IMR-90 (cell line): ENCODE results near the gene SH2D4B. TPM values are rescaled to one million over a fixed set of nuclear protein-coding genes. Genes with fewer than 3 reads are reported as not detected.

ENCODE experiments used
- ATAC-seq: fragments of 200-7000 bp; cut with Tn5 transposase; 2 replicates; pipeline ENCODE4 v1.9.1; 2020; ENCODE audit warnings: low read depth, mild to moderate bottlenecking, moderate library complexity
- BruUV-seq: library from RNA; stranded (reverse); fragments of 400-500 nt; replicated peaks from 2 replicates; lab custom pipeline; 2021; lab: Mats Ljungman, UMichigan
- CTCF ChIA-PET: fragments of 300-600 bp; formaldehyde crosslinking; extraction: SDS; loops from one replicate; lab custom pipeline; 2021; ENCODE audit warnings: antibody characterized with exemption; lab: Yijun Ruan, JAX
- POLR2A ChIA-PET: fragments of 300-600 bp; sonication (Branson Sonifier 250); formaldehyde crosslinking; loops from one replicate; lab custom pipeline; 2022; ENCODE audit warnings: antibody characterized with exemption; ENCODE audit not compliant: unreplicated experiment; lab: Charles Lee
- DNase-seq: peaks from one replicate; pipeline ENCODE4 v3.0.0; 2013
- H2AFZ ChIP-seq: replicated peaks from 2 replicates; pipeline ENCODE3; 2013; ENCODE audit warnings: low read length, mild to moderate bottlenecking; ENCODE audit not compliant: poor library complexity
- H2AK5ac ChIP-seq: 2 replicates; pipeline ENCODE4 v1.6.1; 2013; ENCODE audit warnings: low read depth, low read length, inconsistent platforms
- H2AK9ac ChIP-seq: replicated peaks from 2 replicates; pipeline ENCODE3; 2013; ENCODE audit warnings: mild to moderate bottlenecking, low read depth, low read length, moderate library complexity; ENCODE audit not compliant: poor library complexity
- H2BK120ac ChIP-seq: 2 replicates; pipeline ENCODE4 v1.6.1; 2013; ENCODE audit warnings: low read depth, low read length, inconsistent platforms
- H2BK15ac ChIP-seq: 3 replicates; pipeline ENCODE4 v1.6.1; 2013; ENCODE audit warnings: low read depth, low read length, inconsistent platforms
- H2BK20ac ChIP-seq: 2 replicates; pipeline ENCODE4 v1.6.1; 2013; ENCODE audit warnings: low read depth, mild to moderate bottlenecking, inconsistent platforms, low read length, moderate library complexity
- H2BK5ac ChIP-seq: 2 replicates; pipeline ENCODE4 v1.6.1; 2013; ENCODE audit warnings: mild to moderate bottlenecking, low read depth, low read length, inconsistent platforms; ENCODE audit not compliant: poor library complexity, severe bottlenecking
- H3K14ac ChIP-seq: replicated peaks from 2 replicates; pipeline ENCODE4 v1.6.1; 2013; ENCODE audit warnings: low read depth, low read length, inconsistent platforms
- H3K18ac ChIP-seq: 2 replicates; pipeline ENCODE4 v1.6.1; 2013; ENCODE audit warnings: low read depth, low read length, control low read depth
- H3K23ac ChIP-seq: 2 replicates; pipeline ENCODE4 v1.6.1; 2013; ENCODE audit warnings: low read depth, low read length, inconsistent platforms
- H3K27ac ChIP-seq: 2 replicates; pipeline ENCODE4 v1.5.1; 2013; ENCODE audit warnings: mild to moderate bottlenecking, control low read depth, low read length; ENCODE audit not compliant: insufficient read depth
- H3K27me3 ChIP-seq: 2 replicates; pipeline ENCODE4 v1.6.1; 2013; ENCODE audit warnings: low read length; ENCODE audit not compliant: control insufficient read depth, insufficient read depth
- H3K36me3 ChIP-seq: 2 replicates; pipeline ENCODE4 v1.6.1; 2013; ENCODE audit warnings: low read length, mixed read lengths; ENCODE audit not compliant: control insufficient read depth, insufficient read depth
- H3K4ac ChIP-seq: 2 replicates; pipeline ENCODE4 v1.6.1; 2013; ENCODE audit warnings: low read depth, low read length, inconsistent platforms
- H3K4me1 ChIP-seq: 2 replicates; pipeline ENCODE4 v1.6.1; 2013; ENCODE audit warnings: low read length, mixed read lengths; ENCODE audit not compliant: control insufficient read depth, insufficient read depth
- H3K4me2 ChIP-seq: 2 replicates; pipeline ENCODE4 v1.6.1; 2013; ENCODE audit warnings: low read depth, mild to moderate bottlenecking, control low read depth, low read length, moderate library complexity
- H3K4me3 ChIP-seq: 2 replicates; pipeline ENCODE4 v1.5.1; 2013; ENCODE audit warnings: low read depth, mild to moderate bottlenecking, control low read depth, low read length, moderate library complexity; ENCODE audit not compliant: insufficient read depth
- H3K56ac ChIP-seq: 2 replicates; pipeline ENCODE4 v1.6.1; 2013; ENCODE audit warnings: low read length, inconsistent platforms; ENCODE audit not compliant: insufficient read depth; ENCODE audit errors: extremely low read depth
- H3K79me1 ChIP-seq, 2 experiments: 2 replicates each; pipeline ENCODE4 v1.6.1; 2013; ENCODE audit warnings: low read length in 2 of 2, inconsistent platforms in 1 of 2, low read depth in 1 of 2
- H3K9ac ChIP-seq: 2 replicates; pipeline ENCODE4 v1.6.1; 2013; ENCODE audit warnings: low read depth, low read length, control low read depth
- H3K9me1 ChIP-seq: 2 replicates; pipeline ENCODE4 v1.6.1; 2013; ENCODE audit warnings: low read length, inconsistent platforms; ENCODE audit not compliant: insufficient read depth
- H3K9me3 ChIP-seq: 2 replicates; pipeline ENCODE4 v1.6.1; 2013; ENCODE audit warnings: low read length; ENCODE audit not compliant: control insufficient read depth, insufficient read depth
- H4K20me1 ChIP-seq: 2 replicates; pipeline ENCODE4 v1.6.1; 2013; ENCODE audit warnings: low read length, inconsistent platforms; ENCODE audit not compliant: insufficient read depth
- H4K5ac ChIP-seq: 2 replicates; pipeline ENCODE4 v1.6.1; 2013; ENCODE audit warnings: mild to moderate bottlenecking, low read depth, low read length, control low read depth
- H4K8ac ChIP-seq, 2 experiments: 2 replicates each; pipeline ENCODE4 v1.6.1; 2013; ENCODE audit warnings: low read depth in 2 of 2, low read length in 2 of 2, control low read depth in 1 of 2, inconsistent platforms in 1 of 2
- H4K91ac ChIP-seq: 2 replicates; pipeline ENCODE4 v1.6.1; 2013; ENCODE audit warnings: low read depth, low read length, inconsistent platforms; ENCODE audit not compliant: insufficient read depth
- BHLHE40 ChIP-seq: fragments of 150-350 bp; IDR thresholded peaks from 2 replicates; pipeline ENCODE4 v1.6.1; 2016; ENCODE audit warnings: mild to moderate bottlenecking, low read depth, low read length
- CHD1 ChIP-seq: IDR thresholded peaks from 2 replicates; pipeline ENCODE4 v1.6.1; 2012; ENCODE audit warnings: low read depth, low read length, improper control_type of control experiment
- FOS ChIP-seq: fragments of 150-350 bp; IDR thresholded peaks from 2 replicates; pipeline ENCODE4 v1.6.1; 2016; ENCODE audit warnings: low read depth, low read length
- MAFK ChIP-seq: IDR thresholded peaks from 2 replicates; pipeline ENCODE4 v1.6.1; 2012; ENCODE audit warnings: low read depth, low read length, improper control_type of control experiment
- POLR2A ChIP-seq: IDR thresholded peaks from 2 replicates; pipeline ENCODE4 v1.6.1; 2012; ENCODE audit warnings: mild to moderate bottlenecking, low read depth, low read length
- RAD21 ChIP-seq: IDR thresholded peaks from 2 replicates; pipeline ENCODE4 v1.6.1; 2012; ENCODE audit warnings: low read length, improper control_type of control experiment
- RCOR1 ChIP-seq: IDR thresholded peaks from 2 replicates; pipeline ENCODE4 v1.6.1; 2012; ENCODE audit warnings: mild to moderate bottlenecking, low read length, improper control_type of control experiment; ENCODE audit not compliant: insufficient replicate concordance
- RFX5 ChIP-seq: IDR thresholded peaks from 2 replicates; pipeline ENCODE4 v1.8.0; 2012; ENCODE audit warnings: low read depth, mild to moderate bottlenecking, low read length, moderate library complexity
- WGBS, 2 experiments: methylation state at CpG; one replicate each; pipeline versions ENCODE4 v1.1.5 to v1.1.7; 2013; ENCODE audit warnings: missing lambda C conversion rate in 2 of 2; ENCODE audit not compliant: insufficient read length in 1 of 2; ENCODE audit errors: extremely low coverage in 2 of 2; 5-methylcytosine and 5-hydroxymethylcytosine counted together
- dilution Hi-C: fragments of 300-500 bp; cut with HindIII; formaldehyde crosslinking; loops from one replicate; pipeline ENCODE4 v1.14.3; 2018; ENCODE audit warnings: low sequenced_read_pairs; ENCODE audit not compliant: unreplicated experiment
- in situ Hi-C: fragments of 300-500 bp; cut with MboI; formaldehyde crosslinking; loops from 3 replicates; pipeline ENCODE4 v1.14.3; 2019; ENCODE audit warnings: low sequenced_read_pairs, inconsistent platforms, mixed read lengths
- intact Hi-C: fragments of 100-400 bp; cut with micrococcal nuclease; formaldehyde crosslinking; loops from 2 replicates; pipeline ENCODE4 v1.10.0; 2022
- polyA plus RNA-seq, 3 experiments: library from polyadenylated mRNA; depleted of rRNA; stranded (reverse); fragments of >200 nt; gene quantifications; 2 replicates each; pipeline ENCODE4 v1.2.3, GENCODE V29; 2012; ENCODE audit warnings: low replicate concordance in 1 of 3
- total RNA-seq: library from RNA; depleted of rRNA; stranded (reverse); fragments of >200 nt; gene quantifications from 2 replicates; pipeline ENCODE4 v1.2.3, GENCODE V29; 2012

The SH2D4B gene
- total and polyA plus RNA-seq, 2 of the 4 experiments (the other 2 are of a cell fraction): not detected

- H3K9ac ChIP-seq: no peak overlapping the region
- in situ Hi-C loops: no loop called here
- H3K23ac ChIP-seq: no peak overlapping the region
- intact Hi-C loops: no loop called here
- H2BK5ac ChIP-seq: no peak overlapping the region
- WGBS, 2 experiments: 40% methylated on average over 1 of the region's 6 CpGs; no CpG with 5 or more reads in 1 of the 2 experiments
- no peak for ATAC-seq
- H2BK15ac ChIP-seq: no peak overlapping the region
- no peak overlapping the region for H4K91ac ChIP-seq
- H2AFZ ChIP-seq: no peak overlapping the region
- no peaks in the 10 kb centered on the region for H3K4me1 ChIP-seq
- H4K20me1 ChIP-seq: no peaks in the 10 kb centered on the region
- H3K56ac ChIP-seq: no peak overlapping the region
- CTCF ChIA-PET: no interaction called here
- H3K18ac ChIP-seq: no peak overlapping the region
- no peaks in the 10 kb centered on the region for H3K79me1 ChIP-seq
- peaks cover 3% of the 10 kb centered on the region; the same call in 1 of the 2 replicates for H3K27me3 ChIP-seq
- H3K14ac ChIP-seq: no peak overlapping the region
- H2AK9ac ChIP-seq: no peak overlapping the region
- H3K27ac ChIP-seq: no peak overlapping the region
- no peak overlapping the region for H4K8ac ChIP-seq
- no peak overlapping the region for H4K5ac ChIP-seq
- no peak overlapping the region for H3K4me3 ChIP-seq
- H2BK20ac ChIP-seq: no peak overlapping the region
- POLR2A ChIA-PET: no interaction called here
- TF ChIP-seq FOS (no peak), BHLHE40 (no peak), RFX5 (no peak), POLR2A (no peak), RCOR1 (no peak), CHD1 (no peak), MAFK (no peak), RAD21 (no peak)
- H3K4ac ChIP-seq: no peak overlapping the region
- dilution Hi-C loops: no loop called here
- H2BK120ac ChIP-seq: no peak overlapping the region
- no peak overlapping the region for H2AK5ac ChIP-seq
- no peak overlapping the region for H3K4me2 ChIP-seq
- H3K9me3 ChIP-seq: no peaks in the 10 kb centered on the region
- no TSS peak for BruUV-seq
- no peaks in the 10 kb centered on the region for H3K9me1 ChIP-seq
- no peak for DNase-seq
- no peaks in the 10 kb centered on the region for H3K36me3 ChIP-seq
These were observed 73.9 kb downstream of the SH2D4B start for GRCh38 chr10:80611481-80612185.
